Adrenal gland (tissue), 12 donors: ENCODE measurements around the gene BFSP1. TPM values are rescaled to one million over a fixed set of nuclear protein-coding genes. Genes with fewer than 3 reads are reported as not detected.

Experiments used
- DNase-seq, 7 donors: peaks; one replicate each; pipeline ENCODE4 v3.0.0-alpha.2; 2019 to 2020
- H3K27ac ChIP-seq, 5 donors: fragments of 200-600 bp; sonication (generic) in 4 of 5; 1 replicate in 3 of 5; 2 replicates in 2 of 5; pipeline versions ENCODE4 v1.5.1 to v1.8.0; 2016 to 2020; ENCODE audit warnings: mild to moderate bottlenecking in 1 of 5
- H3K27me3 ChIP-seq: fragments of 200-600 bp; 2 replicates; pipeline ENCODE4 v1.8.0; 2021
- H3K36me3 ChIP-seq, 2 donors: fragments of 200-600 bp; replicated peaks in 1 of 2; 1 replicate in 1 of 2; 2 replicates in 1 of 2; pipeline versions ENCODE4 v1.5.1 to v1.8.0; 2018 to 2022
- H3K4me1 ChIP-seq, 2 donors: fragments of 200-600 bp; replicated peaks in 1 of 2; 1 replicate in 1 of 2; 2 replicates in 1 of 2; pipeline versions ENCODE4 v1.5.1 to v1.8.0; 2018 to 2021
- H3K4me3 ChIP-seq, 4 donors: fragments of 200-600 bp; sonication (generic) in 3 of 4; one replicate each; pipeline ENCODE4 v1.5.1; 2016 to 2018
- H3K9me3 ChIP-seq, 3 donors: fragments of 200-600 bp; sonication (generic) in 1 of 3; replicated peaks in 1 of 3; 1 replicate in 2 of 3; 2 replicates in 1 of 3; pipeline versions ENCODE4 v1.5.1 to v1.8.0; 2016 to 2021
- CTCF ChIP-seq, 6 experiments: fragments of 450-650 bp in 4 of 6; fragments of 200-600 bp in 2 of 6; sonication (generic) in 1 of 6; IDR thresholded peaks; 1 replicate in 5 of 6; 2 replicates in 1 of 6; pipeline versions ENCODE4 v1.5.1 to v1.8.0; 2016 to 2021; ENCODE audit warnings: antibody characterized with exemption in 6 of 6, mild to moderate bottlenecking in 2 of 6, moderate library complexity in 1 of 6
- POLR2A ChIP-seq, 2 donors: fragments of 450-650 bp; IDR thresholded peaks; one replicate each; pipeline ENCODE4 v1.6.1; 2017; ENCODE audit warnings: antibody characterized with exemption in 2 of 2, mild to moderate bottlenecking in 2 of 2, moderate library complexity in 1 of 2
- WGBS, 4 donors: extraction: QIAGEN DNeasy Blood & Tissue Kit in 2 of 4; methylation state at CpG; one replicate each; pipeline versions ENCODE4 v1.1.5 to v1.1.7; 2013 to 2017; 5-methylcytosine and 5-hydroxymethylcytosine counted together
- intact Hi-C, 2 donors: fragments of 100-400 bp; cut with DNase I; formaldehyde crosslinking; loops; one replicate each; pipeline versions ENCODE4 v1.14.1 to v1.15.0; 2022 to 2023
- polyA plus RNA-seq, 3 donors: library from polyadenylated mRNA; stranded (reverse); fragments of 200-250 nt in 2 of 3; fragments of 350-450 nt in 1 of 3; fragmentation: Illumina TruSeq in 1 of 3; extraction: RNeasy Lipid Tissue Mini Kit (QIAGEN cat#74804) in 1 of 3; gene quantifications; one replicate each; pipeline ENCODE4 v1.2.3, GENCODE V29; 2013 to 2014
- total RNA-seq, 9 donors: library from RNA; depleted of rRNA in 4 of 9; stranded (reverse); fragments of >200 nt in 4 of 9; fragments of 120-200 nt in 1 of 9; fragmentation: NEBNext Ultra II Directional in 1 of 9; extraction: Animal tissue kit (Norgen Biotek cat#: 25700) in 1 of 9; gene quantifications; one replicate each; pipeline versions ENCODE4 v1.1.0 to v1.2.4, GENCODE V29; 2013 to 2023
- donor health status: healthy with polysubstance abuse.
- donor health status: Bipolar disorder and iron deficiency.
- donor health status: DM: yes; HTN: yes; CAD: no.
- donor health status: DM: no; HTN: no; CAD: no.
- donor health status: DM: no; HTN: no; CAD: no.
- donor health status: DM: yes; HTN: yes; CAD: no.

Gene BFSP1
- total and polyA plus RNA-seq, 12 donors, result 0.39 to 18.5 (median 2.2) TPM

DNA sequence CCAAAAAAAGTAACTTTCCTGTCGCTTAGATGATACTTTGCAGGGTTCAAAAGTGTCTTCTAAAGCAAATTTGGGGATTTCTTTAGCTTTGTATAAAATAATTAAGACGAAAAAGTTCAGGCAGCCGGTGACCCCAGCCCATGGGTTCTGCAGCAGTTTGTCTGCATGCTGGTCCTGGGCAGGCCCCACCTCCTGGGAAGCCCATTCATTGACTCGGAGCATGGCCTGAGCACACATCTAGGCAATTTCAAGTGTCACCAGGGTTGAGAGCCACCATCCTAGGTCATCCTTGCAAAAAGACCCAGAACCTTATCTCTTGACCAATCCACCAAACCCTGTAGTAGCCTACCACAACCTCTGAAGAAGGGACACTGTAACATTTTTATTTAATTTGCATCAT, 20.6 kb downstream of the BFSP1 start:
- 51 to 80% (median 74%) methylated on average over 4 of the region's 4 CpGs for WGBS, 4 donors
- Histone ChIP-seq H3K36me3 (no peaks in the 10 kb centered on the region), H3K4me3 (no peak overlapping the region), H3K4me1 (peaks cover 0 to 4% of the 10 kb centered on the region in 2 donors), H3K27ac (no peak overlapping the region), H3K9me3 (no peaks in the 10 kb centered on the region), H3K27me3 (no peaks in the 10 kb centered on the region)
- DNase-seq, result no peak
- intact Hi-C loops, result no loop called here
- no peak for TF ChIP-seq POLR2A (IDR thresholded peaks at IDR 0.05)

GRCh38 chr20:17508756-17509155, 22.4 kb downstream of the BFSP1 start:
- no peak overlapping the region for H3K4me3 ChIP-seq
- TF ChIP-seq POLR2A (IDR thresholded peaks at IDR 0.05), result no peak
- no peak for TF ChIP-seq CTCF (IDR thresholded peaks at IDR 0.05)
- WGBS, 4 donors, result 91 to 97% (median 94%) methylated on average over 12 to 18 of the region's 18 CpGs
- no peak overlapping the region for H3K27ac ChIP-seq
- H3K36me3 ChIP-seq, result no peaks in the 10 kb centered on the region
- peaks cover 0 to 8% of the 10 kb centered on the region in 2 donors for H3K4me1 ChIP-seq
- no peaks in the 10 kb centered on the region for H3K27me3 ChIP-seq
- intact Hi-C loops, result loop anchor here (10.0 kb wide), 3 partner anchors 396 to 766 kb away; no protein-coding TSS in a partner anchor
- no peaks in the 10 kb centered on the region for H3K9me3 ChIP-seq
- DNase-seq, result no peak

DNA sequence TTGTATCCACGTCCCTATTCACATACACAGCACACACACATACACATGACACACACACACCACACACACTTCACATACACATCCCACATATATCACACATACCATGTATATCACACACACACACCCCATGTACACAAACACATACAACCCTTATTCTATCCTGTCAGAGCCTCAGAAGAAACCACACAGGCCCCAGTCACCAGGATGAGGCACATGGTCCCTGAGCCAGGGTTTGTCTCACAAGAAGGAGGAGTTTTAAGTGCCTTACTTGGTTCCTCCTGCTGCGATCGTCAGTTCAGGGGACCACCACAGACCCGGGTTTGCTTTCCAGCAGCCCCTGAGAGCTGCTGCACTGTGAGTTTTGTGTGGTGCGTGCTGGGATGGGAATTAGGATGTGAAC, 23.6 kb downstream of the BFSP1 start:
- DNase-seq, result no peak
- Histone ChIP-seq H3K36me3 (no peaks in the 10 kb centered on the region), H3K27ac (no peak overlapping the region), H3K4me1 (peaks cover 0 to 8% of the 10 kb centered on the region in 2 donors), H3K27me3 (no peaks in the 10 kb centered on the region), H3K4me3 (no peak overlapping the region), H3K9me3 (no peaks in the 10 kb centered on the region)
- intact Hi-C loops, result loop anchor here (10.0 kb wide), 3 partner anchors 397 to 767 kb away; no protein-coding TSS in a partner anchor
- no peak for TF ChIP-seq POLR2A (IDR thresholded peaks at IDR 0.05)
- 87 to 98% (median 90%) methylated on average over 4 to 5 of the region's 5 CpGs for WGBS, 4 donors

DNA sequence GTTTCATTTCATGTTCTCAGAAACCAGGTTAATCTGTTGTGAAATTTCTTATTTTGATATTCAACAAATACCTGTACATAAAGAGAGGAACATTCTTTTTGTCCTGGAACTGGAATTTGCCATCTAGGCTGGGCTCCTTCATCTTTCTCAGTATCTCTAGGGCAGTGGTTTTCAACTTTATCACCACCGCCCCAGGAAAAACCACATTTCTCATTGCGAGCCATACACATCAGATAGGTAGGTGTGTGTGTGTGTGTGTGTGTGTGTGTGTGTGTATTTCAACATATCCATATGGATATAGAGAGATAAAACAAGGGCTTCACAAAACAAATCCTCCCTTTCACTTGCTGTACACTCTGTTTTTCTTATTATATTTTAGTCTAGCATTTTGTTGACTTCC, 24.1 kb downstream of the BFSP1 start:
- H3K27ac ChIP-seq, result no peak overlapping the region
- no peak for DNase-seq
- H3K27me3 ChIP-seq, result no peaks in the 10 kb centered on the region
- intact Hi-C loops, result loop anchor here (10.0 kb wide), 3 partner anchors 398 to 768 kb away; no protein-coding TSS in a partner anchor
- H3K4me1 ChIP-seq, result peaks cover 0 to 8% of the 10 kb centered on the region in 2 donors
- H3K4me3 ChIP-seq, result no peak overlapping the region
- no peak for TF ChIP-seq POLR2A (IDR thresholded peaks at IDR 0.05)
- no peak for TF ChIP-seq CTCF (IDR thresholded peaks at IDR 0.05)
- H3K9me3 ChIP-seq, result no peaks in the 10 kb centered on the region
- 87 to 98% (median 92%) methylated on average over 2 of the region's 2 CpGs for WGBS, 4 donors
- no peaks in the 10 kb centered on the region for H3K36me3 ChIP-seq

- no peaks in the 10 kb centered on the region for H3K27me3 ChIP-seq
- peak in 1 of 7 donors; percentile 20 for DNase-seq
- no peaks in the 10 kb centered on the region for H3K9me3 ChIP-seq
- 75 to 81% (median 78%) methylated on average over 18 to 19 of the region's 19 CpGs for WGBS, 4 donors
- TF ChIP-seq CTCF (IDR thresholded peaks at IDR 0.05) (no peak), POLR2A (IDR thresholded peaks at IDR 0.05) (no peak)
- H3K27ac ChIP-seq, result no peak overlapping the region
- peaks cover 0 to 8% of the 10 kb centered on the region in 2 donors for H3K4me1 ChIP-seq
- H3K4me3 ChIP-seq, result peak overlapping the region in 2 of 4 donors; percentile 21 to 76
- intact Hi-C loops, result loop anchor here (10.0 kb wide), 3 partner anchors 399 to 769 kb away; no protein-coding TSS in a partner anchor
- no peaks in the 10 kb centered on the region for H3K36me3 ChIP-seq
Observed at GRCh38 chr20:17505636-17506517, 25.3 kb downstream of the BFSP1 start.
